Gastroesophageal sphincter (tissue), 3 donors: Measurements from ENCODE around the gene SMTNL2.

ENCODE experiments used
- CTCF ChIP-seq, 4 experiments: fragments of 200-600 bp in 2 of 4; fragments of 450-650 bp in 2 of 4; sonication (generic) in 1 of 4; IDR thresholded peaks; one replicate each; pipeline ENCODE4 v1.5.1; 2017 to 2019; ENCODE audit warnings: antibody characterized with exemption in 4 of 4, mild to moderate bottlenecking in 2 of 4, moderate library complexity in 2 of 4
- EP300 ChIP-seq: sonication (generic); formaldehyde crosslinking; IDR thresholded peaks from one replicate; pipeline ENCODE4 v1.6.1; 2017; ENCODE audit warnings: antibody characterized with exemption, mild to moderate bottlenecking
- POLR2A ChIP-seq, 2 donors: fragments of 450-650 bp; IDR thresholded peaks; one replicate each; pipeline ENCODE4 v1.6.1; 2017; ENCODE audit warnings: antibody characterized with exemption in 2 of 2, mild to moderate bottlenecking in 2 of 2, moderate library complexity in 1 of 2
- POLR2AphosphoS5 ChIP-seq: sonication (generic); formaldehyde crosslinking; IDR thresholded peaks from one replicate; pipeline ENCODE4 v1.6.1; 2017; ENCODE audit warnings: antibody characterized with exemption

GRCh38 chr17:4600563-4600962 lies 16.2 kb downstream of the SMTNL2 start:
- TF ChIP-seq CTCF (IDR thresholded peaks at IDR 0.05) (no peak), POLR2AphosphoS5 (no peak), POLR2A (IDR thresholded peaks at IDR 0.05) (no peak), EP300 (no peak)
